GM19467 (cell line): ENCODE results near the gene POR.

Experiments used
- ATAC-seq: cut with Tn5 transposase; IDR thresholded peaks from one replicate; pipeline ENCODE4 v1.9.1; 2021; ENCODE audit warnings: mild to moderate bottlenecking, moderate library complexity; ENCODE audit not compliant: unreplicated experiment

The POR gene

DNA sequence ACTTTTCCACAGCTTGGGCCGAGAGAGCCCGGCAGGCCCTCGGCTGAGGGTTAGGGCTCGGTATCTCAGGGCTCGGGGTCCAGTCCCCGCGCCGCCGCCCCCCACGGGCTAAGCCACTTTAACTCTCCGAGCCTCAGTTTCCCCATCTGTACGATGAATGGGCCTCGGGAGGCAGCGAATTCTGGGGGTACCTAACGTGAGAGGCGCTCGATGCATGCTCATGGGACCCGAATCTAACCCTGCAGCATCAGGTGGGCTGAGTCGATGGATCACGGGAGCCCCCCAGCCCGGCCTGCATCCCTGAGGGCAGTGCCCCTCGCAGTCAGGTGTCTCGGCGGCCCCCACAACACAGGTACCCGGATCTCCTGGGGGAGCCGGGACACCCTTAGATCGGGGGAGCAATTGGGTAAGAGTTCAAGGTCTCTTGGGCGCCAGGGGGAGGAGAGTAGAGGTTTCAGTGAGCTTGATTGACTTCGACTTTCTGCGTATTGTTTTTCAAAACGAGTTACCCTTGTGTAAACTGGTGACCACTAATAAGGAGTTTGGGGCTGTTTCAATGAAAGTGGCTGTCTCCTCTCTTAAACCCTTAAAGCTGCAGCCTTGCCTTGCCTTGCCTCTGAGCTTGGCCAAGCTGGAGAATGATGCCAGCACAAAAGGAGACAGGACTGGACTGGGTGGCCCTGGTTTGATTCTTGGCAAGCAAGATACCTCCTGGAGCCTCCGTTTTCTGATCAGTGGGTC, 631 bp downstream of the POR start:
- ATAC-seq = no peak

GRCh38 chr7:75916259-75916658, 1.3 kb downstream of the POR start:
- no peak for ATAC-seq

DNA sequence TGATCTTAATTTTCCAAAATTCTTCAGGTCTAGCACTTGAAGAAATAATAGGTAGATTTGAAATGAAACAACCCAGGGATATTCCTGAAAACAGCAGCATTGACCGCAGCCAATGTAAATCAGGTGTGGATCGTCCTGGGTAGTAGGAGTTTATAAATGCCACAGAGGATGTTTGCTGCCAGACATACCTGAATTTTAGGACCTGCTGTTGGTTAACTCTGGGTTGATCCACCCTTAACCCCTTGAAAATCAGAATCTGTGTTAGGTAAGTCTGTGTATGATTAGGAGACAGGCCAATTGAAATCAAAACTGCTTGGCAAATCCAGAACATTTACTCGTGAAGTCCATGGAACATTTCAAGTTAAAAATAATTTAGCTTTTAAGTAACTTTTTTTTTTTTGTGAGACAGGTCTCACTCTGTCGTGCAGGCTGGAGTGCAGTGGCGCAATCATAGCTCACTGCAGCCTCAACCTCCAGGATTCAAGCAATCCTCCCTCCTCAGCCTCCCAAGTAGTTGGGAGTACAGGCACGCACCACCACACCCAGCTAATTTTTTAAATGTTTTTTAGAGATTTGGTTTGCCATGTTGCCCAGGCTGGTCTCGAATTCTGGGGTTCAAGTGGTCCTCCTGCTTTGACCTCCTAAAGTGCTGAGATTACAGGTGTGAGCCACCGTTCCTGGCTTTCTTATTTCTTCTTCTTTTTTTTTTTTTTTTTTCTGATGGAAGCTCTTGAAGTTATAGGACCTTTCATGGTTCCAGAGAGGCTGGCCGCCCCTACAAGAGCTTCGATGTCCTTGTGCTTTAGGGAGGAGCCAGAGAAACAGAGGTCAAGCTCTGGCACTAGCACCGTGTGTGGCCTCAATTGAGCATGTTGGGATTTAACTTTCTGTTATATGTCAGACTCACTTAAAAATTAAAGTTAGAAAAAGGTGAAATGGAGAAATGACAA, 2.0 kb downstream of the POR start:
- ATAC-seq = no peak

DNA sequence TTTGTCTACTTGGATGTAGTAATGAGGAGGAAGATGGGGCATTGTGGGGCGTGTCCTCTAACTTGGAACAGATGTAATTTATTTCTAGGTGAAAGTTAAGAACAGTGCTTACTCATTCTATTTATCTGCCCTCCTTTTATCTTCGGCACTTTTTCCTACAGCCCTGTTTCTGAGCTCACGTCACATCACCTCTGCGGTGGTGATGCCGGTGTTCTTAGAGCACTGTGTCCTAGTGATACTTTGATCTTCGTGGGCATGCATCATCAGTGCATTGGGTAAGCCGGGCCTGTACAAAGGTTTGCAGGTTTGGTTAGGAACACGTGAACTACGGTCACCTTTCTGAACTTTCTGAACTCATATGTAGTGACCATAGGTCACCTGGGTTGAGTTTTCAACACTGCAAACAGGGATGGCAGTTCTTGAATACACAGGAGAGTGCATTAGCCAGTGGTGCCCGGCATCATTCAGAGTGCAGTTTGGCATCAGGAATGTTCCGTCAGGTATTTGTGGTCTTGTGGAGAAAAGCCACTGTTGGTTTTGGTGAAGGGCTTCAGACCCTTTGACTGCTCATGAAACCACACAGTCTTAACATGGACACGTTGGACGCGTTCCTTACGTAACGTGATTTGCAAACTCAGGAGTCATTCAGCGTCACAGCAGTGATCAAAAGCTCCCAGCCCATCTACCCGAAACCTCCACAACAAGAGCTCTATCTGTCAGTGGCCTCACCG, 5.6 kb downstream of the POR start:
- no peak for ATAC-seq

- ATAC-seq = no peak
Observed at GRCh38 chr7:75921479-75921878, 6.5 kb downstream of the POR start.

GRCh38 chr7:75922966-75923603, 8.1 kb downstream of the POR start:
- no peak for ATAC-seq

DNA sequence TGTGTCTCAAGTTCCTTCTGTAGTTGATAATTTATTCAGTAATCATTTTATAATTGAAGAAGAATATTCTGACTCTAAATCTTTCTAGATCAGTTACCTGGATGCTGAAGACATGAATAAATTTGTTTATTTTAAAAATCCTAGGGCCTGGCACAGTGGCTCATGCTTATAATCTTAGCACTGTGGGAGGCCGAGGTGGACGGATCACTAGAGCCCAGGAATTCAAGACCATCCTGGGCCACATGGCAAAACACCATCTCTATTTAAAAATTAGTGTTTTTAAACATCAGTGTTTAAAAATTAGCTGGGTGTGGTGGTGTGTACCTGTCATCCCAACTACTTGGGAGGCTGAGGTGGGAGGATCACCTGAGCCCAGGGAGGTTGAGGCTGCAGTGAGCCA, 9.3 kb downstream of the POR start:
- ATAC-seq = no peak

GRCh38 chr7:75924889-75925288, 9.9 kb downstream of the POR start:
- ATAC-seq = no peak

GRCh38 chr7:75925717-75926435, 10.9 kb downstream of the POR start:
- ATAC-seq = no peak

- ATAC-seq = no peak
Observed at GRCh38 chr7:75928568-75928914, 13.6 kb downstream of the POR start.

DNA sequence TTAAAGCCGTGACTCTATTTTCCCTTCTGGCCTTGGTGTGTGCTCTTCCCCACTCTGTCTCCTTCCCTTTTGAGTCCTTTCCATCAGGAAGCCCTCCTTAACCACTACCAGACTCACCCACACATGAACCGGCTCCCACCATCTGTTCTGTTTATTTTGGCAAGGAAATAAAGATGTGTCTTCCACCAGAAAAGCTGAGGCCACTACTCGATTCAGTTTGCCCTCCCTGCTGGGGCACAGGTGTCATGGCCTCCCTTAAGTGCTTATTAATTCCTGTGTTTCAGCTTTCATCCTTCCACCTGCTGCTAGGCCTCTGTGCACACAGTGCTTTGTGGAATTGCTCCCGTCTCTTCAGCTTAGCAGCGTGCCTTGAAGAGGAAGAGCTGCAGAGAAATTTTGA, 16.7 kb downstream of the POR start:
- ATAC-seq = no peak

DNA sequence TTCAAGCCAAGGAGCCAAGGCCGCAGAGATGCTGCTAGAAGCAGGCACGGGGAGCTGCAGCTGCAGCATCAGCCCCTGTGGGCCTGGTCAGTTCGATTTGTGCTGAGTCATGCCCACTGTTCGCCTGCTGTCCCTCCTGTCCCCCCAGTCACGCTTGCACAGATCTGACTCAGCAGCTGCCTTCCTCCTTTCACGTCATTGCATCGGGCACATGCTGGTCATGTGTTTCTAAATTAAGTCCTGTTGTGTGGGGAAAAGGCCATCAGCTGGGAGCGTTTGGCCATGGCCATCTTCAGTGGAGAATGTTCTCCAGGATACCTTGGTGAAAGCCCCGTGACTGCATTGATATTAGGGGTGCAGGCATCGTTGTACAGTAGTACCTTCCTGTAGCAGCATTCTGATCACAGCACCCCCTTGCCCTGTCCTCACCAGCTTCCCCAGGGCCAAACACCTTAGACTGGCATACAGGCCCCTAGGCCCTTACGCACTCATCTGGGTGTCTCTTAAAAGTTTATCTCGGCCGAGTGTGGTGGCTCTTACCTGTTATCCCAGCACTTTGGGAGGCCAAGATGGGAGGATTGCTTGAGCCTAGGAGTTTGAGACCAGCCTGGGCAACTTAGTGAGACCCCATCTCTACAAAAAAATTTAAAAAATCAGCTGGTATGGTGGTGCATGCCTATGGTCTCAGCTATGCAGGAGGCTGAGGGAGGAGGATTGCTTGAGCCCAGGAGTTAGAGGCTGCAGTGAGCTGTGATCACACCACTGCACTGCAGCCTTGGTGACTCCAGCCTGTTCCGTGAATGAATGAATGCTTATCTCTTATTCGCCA, 23.2 kb downstream of the POR start:
- no peak for ATAC-seq

DNA sequence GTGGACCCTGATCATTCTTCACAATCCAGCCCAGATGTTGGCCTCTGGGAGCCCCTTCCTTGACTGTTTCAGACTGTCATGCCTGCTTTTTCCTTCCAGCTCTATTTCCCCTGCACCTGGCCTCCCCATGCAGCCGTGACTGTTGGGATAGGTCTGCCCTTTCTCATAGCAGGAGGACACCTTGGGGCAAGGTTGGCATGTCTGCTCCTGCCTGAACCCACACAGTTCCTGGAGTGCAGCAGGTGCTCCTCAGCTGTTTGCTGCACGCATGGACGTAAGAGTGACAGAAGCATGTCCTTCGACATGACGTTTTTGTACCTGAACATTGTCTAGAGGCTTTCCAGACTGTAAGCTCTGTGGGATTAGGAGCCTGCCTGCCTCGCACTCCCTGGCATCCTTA, 24.0 kb downstream of the POR start:
- no peak for ATAC-seq

DNA sequence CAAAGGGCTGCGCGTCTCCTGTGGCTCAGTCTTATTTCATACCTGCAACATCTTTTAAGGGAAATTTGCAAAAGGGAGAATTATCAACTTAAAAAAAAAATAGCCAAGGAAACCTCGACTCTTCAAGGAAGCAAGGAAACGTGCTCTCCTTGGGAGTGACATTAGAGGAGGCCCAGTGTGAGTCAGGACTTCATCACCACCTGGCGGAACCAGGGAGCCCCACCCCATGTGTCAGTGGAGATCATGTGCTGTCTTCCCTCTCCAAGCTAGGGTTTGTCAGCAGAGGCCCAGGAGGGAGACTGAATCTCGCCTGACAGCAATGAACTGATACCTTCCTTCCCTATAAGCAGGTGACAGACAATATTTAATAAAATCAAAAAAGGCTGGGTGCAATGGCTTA, 28.9 kb downstream of the POR start:
- ATAC-seq = no peak

- ATAC-seq = no peak
Observed at GRCh38 chr7:75944507-75944906, 29.6 kb downstream of the POR start.

GRCh38 chr7:75945297-75946168, 30.6 kb downstream of the POR start:
- ATAC-seq = no peak

DNA sequence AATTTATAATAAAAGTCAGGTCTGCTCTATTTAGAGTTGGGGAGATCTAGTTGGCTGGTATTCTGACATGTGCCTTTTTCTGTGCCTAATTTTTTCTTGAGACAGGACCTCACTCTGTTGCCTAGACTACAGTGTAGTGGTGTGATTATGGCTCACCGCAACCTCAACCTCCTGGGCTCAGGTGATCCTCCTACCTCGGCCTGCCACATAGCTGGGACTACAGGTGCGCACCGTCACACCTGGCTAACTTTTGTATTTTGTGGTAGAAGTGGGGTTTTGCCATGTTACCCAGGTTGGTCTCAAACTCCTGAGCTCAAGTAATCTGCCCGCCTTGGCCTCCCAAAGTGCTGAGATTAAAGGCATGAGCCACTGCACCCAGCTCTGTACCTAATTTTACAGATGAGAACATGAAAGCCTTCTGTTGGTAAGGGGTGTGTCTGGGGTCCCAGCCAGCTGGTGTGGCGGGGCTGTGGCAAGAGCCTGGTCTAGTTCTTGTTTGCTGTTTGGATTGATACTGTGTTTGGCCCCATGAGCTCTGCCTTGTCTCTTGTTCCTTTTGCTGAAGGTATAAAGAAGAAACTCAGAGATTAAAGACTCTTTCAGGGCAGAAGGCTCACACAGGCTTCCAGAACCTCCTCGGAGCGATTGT, 31.4 kb downstream of the POR start:
- ATAC-seq = no peak

- ATAC-seq = no peak
Observed at GRCh38 chr7:75948179-75948578, 33.2 kb downstream of the POR start.
